Duodenal mucosa (tissue), 2 donors: ENCODE data around the gene SLC16A11.

ENCODE experiments used
- H3K27ac ChIP-seq: one replicate; pipeline ENCODE4 v1.7.0; 2013; ENCODE audit warnings: low read depth, low read length
- H3K27me3 ChIP-seq, 2 donors: one replicate each; pipeline ENCODE4 v1.7.0; 2013; ENCODE audit warnings: low read length in 2 of 2, control low read depth in 1 of 2; ENCODE audit not compliant: insufficient read depth in 2 of 2, control insufficient read depth in 1 of 2
- H3K36me3 ChIP-seq, 2 donors: one replicate each; pipeline ENCODE4 v1.7.0; 2013; ENCODE audit warnings: low read length in 2 of 2, control low read depth in 1 of 2; ENCODE audit not compliant: insufficient read depth in 2 of 2, control insufficient read depth in 1 of 2
- H3K4me1 ChIP-seq, 2 donors: one replicate each; pipeline ENCODE4 v1.7.0; 2013; ENCODE audit warnings: low read length in 2 of 2, control low read depth in 1 of 2; ENCODE audit not compliant: insufficient read depth in 2 of 2, control insufficient read depth in 1 of 2
- H3K4me3 ChIP-seq, 2 donors: one replicate each; pipeline ENCODE4 v1.7.0; 2013; ENCODE audit warnings: low read length in 2 of 2, low read depth in 1 of 2
- H3K9ac ChIP-seq, 2 donors: one replicate each; pipeline ENCODE4 v1.7.0; 2013; ENCODE audit warnings: low read length in 2 of 2, low read depth in 1 of 2
- H3K9me3 ChIP-seq, 2 donors: one replicate each; pipeline ENCODE4 v1.7.0; 2013; ENCODE audit warnings: low read length in 2 of 2, control low read depth in 1 of 2; ENCODE audit not compliant: control insufficient read depth in 1 of 2

The SLC16A11 gene

DNA sequence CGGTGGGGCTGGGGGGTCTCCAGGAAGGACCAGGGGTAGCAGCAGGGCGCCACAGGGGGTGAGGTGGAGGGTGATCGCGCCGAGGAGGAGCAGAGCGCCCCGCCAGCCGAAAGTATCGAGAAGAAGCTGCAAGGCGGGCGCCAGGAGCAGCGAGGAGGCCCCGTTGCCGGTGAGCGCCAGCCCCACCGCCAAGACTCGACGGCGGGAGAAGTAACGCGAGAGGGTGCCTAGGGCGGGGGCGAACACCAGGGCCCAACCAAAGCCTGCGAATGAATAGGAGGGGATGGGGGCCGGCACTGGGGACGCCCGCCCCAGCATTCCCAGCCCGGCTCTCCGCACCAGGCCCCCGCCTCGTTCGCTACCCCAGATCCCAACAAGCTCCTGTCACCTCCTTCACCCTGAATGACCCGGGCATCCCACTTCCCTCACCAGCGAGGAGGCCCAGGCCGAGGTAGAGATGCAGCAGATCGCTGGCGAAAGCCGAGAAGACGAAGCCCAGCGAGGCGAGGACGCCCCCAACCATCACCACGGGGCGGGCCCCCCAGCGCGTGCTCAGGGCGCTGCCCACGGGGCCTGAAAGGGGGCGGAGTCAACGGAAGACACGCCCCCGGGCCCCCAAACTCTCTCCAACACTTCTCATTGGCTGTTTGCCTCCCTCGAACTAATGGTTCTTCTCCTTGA lies 1.3 kb downstream of the SLC16A11 start:
- Histone ChIP-seq H3K9ac (peak overlapping the region; percentile 12 to 42), H3K9me3 (no peaks in the 10 kb centered on the region), H3K4me3 (peak overlapping the region; percentile 59 to 60), H3K27ac (no peak overlapping the region), H3K27me3 (peaks cover 0 to 13% of the 10 kb centered on the region in 2 donors), H3K4me1 (peaks cover 45 to 65% of the 10 kb centered on the region in 2 donors), H3K36me3 (no peaks in the 10 kb centered on the region)

GRCh38 chr17:7041607-7042500 lies 2.0 kb downstream of the SLC16A11 start:
- H3K9ac ChIP-seq, result no peak overlapping the region
- H3K36me3 ChIP-seq, result no peaks in the 10 kb centered on the region
- no peak overlapping the region for H3K27ac ChIP-seq
- H3K4me3 ChIP-seq, result peak overlapping the region; percentile 59 to 60
- H3K4me1 ChIP-seq, result peaks cover 44 to 62% of the 10 kb centered on the region in 2 donors
- H3K27me3 ChIP-seq, result peaks cover 0 to 13% of the 10 kb centered on the region in 2 donors
- no peaks in the 10 kb centered on the region for H3K9me3 ChIP-seq

DNA sequence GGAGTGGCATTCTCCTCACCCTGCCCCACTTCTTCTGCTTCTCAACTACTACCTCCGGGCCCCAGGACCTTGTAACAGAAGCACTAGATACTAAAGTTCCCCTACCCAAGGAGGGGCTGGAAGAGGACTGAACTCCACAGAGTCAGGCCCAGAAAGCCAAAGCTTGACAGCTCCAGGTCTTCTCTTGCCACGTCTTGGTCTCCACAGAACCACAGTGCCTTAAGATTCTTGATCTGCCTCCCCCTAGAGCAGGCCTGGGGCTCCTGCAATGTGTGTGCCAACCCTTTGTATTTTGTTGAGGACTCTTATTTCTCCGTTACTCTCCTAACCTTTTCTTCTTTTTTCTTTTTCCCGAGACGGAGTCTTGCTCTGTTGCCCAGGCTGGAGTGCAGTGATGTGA lies 4.1 kb downstream of the SLC16A11 start:
- Histone ChIP-seq H3K27ac (no peak overlapping the region), H3K9ac (no peak overlapping the region), H3K4me1 (peaks cover 36 to 57% of the 10 kb centered on the region in 2 donors), H3K27me3 (peaks cover 0 to 13% of the 10 kb centered on the region in 2 donors), H3K36me3 (no peaks in the 10 kb centered on the region), H3K4me3 (no peak overlapping the region), H3K9me3 (no peaks in the 10 kb centered on the region)

DNA sequence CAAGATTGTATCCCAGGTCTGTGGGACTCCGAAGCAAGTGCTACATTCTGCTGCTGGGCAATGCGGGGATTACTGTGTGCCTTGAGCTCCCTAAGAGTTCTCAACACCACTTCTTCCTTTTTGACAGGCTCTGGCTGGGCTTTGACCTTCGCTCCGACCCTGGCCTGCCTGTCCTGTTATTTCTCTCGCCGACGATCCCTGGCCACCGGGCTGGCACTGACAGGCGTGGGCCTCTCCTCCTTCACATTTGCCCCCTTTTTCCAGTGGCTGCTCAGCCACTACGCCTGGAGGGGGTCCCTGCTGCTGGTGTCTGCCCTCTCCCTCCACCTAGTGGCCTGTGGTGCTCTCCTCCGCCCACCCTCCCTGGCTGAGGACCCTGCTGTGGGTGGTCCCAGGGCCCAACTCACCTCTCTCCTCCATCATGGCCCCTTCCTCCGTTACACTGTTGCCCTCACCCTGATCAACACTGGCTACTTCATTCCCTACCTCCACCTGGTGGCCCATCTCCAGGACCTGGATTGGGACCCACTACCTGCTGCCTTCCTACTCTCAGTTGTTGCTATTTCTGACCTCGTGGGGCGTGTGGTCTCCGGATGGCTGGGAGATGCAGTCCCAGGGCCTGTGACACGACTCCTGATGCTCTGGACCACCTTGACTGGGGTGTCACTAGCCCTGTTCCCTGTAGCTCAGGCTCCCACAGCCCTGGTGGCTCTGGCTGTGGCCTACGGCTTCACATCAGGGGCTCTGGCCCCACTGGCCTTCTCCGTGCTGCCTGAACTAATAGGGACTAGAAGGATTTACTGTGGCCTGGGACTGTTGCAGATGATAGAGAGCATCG lies 5.6 kb downstream of the SLC16A11 start:
- Histone ChIP-seq H3K27ac (peak overlapping the region; percentile 46), H3K27me3 (peaks cover 0 to 7% of the 10 kb centered on the region in 2 donors), H3K4me1 (peaks cover 32 to 48% of the 10 kb centered on the region in 2 donors), H3K4me3 (peak overlapping the region in 1 of 2 donors; percentile 40), H3K36me3 (no peaks in the 10 kb centered on the region), H3K9ac (peak overlapping the region in 1 of 2 donors; percentile 60), H3K9me3 (no peaks in the 10 kb centered on the region)

- Histone ChIP-seq H3K27me3 (no peaks in the 10 kb centered on the region), H3K27ac (peak within 1 kb of the TSS; percentile 65), H3K4me1 (peaks cover 25 to 37% of the 10 kb centered on the region in 2 donors), H3K9me3 (no peaks in the 10 kb centered on the region), H3K9ac (peak within 1 kb of the TSS; percentile 74 to 90), H3K4me3 (peak within 1 kb of the TSS; percentile 77 to 90), H3K36me3 (no peaks in the 10 kb centered on the region)
These were observed 8.1 kb downstream of the SLC16A11 start, which contains the start of gene SLC16A13 for GRCh38 chr17:7035591-7036368. SLC16A13 (plus strand) TSS chr17:7036015; CDS start chr17:7036383, 368 bp downstream.

DNA sequence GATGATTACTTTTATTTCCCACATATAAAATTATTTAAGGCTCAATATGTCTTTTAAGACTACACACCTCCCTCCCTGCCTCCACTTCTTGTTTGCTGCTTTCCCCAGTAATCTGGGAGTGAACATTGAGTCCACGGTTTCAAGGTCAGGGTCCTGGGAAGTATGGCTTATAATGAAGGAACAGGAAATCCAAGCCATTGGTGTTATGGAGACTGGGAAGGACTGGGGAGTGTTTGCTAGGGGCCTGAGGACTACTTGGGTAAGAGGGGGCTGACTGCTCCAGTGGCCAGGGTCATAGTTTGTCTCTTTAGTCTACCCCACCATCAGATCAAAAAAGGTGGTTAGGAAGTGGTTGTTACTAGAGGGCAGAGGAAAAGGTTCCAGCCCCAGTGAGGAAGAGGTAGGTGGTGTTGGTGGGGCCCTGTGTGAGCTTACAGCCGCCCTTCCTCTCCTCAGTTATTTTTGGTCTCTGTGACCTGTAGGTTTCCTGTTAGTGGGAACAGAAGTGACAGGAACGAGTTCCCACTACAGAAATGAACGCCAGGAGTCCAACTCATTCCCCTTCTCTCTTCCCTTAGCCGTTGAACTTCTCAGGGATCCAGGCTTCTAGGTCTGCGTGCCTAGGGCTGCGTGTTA lies 8.8 kb downstream of the SLC16A11 start:
- Histone ChIP-seq H3K36me3 (no peaks in the 10 kb centered on the region), H3K27ac (peak overlapping the region; percentile 65), H3K4me3 (peak overlapping the region; percentile 77 to 90), H3K27me3 (no peaks in the 10 kb centered on the region), H3K9ac (peak overlapping the region; percentile 61 to 74), H3K4me1 (peaks cover 25 to 37% of the 10 kb centered on the region in 2 donors), H3K9me3 (no peaks in the 10 kb centered on the region)

- H3K36me3 ChIP-seq, result no peaks in the 10 kb centered on the region
- H3K27ac ChIP-seq, result no peak overlapping the region
- no peaks in the 10 kb centered on the region for H3K9me3 ChIP-seq
- no peak overlapping the region for H3K9ac ChIP-seq
- no peak overlapping the region for H3K4me3 ChIP-seq
- peaks cover 0 to 3% of the 10 kb centered on the region in 2 donors for H3K4me1 ChIP-seq
- H3K27me3 ChIP-seq, result no peaks in the 10 kb centered on the region
These were observed 14.2 kb downstream of the SLC16A11 start for GRCh38 chr17:7029659-7030058.

- H3K4me3 ChIP-seq, result no peak overlapping the region
- H3K27me3 ChIP-seq, result no peaks in the 10 kb centered on the region
- no peaks in the 10 kb centered on the region for H3K9me3 ChIP-seq
- peaks cover 0 to 3% of the 10 kb centered on the region in 2 donors for H3K4me1 ChIP-seq
- H3K9ac ChIP-seq, result no peak overlapping the region
- no peak overlapping the region for H3K27ac ChIP-seq
- H3K36me3 ChIP-seq, result no peaks in the 10 kb centered on the region
These were observed 14.8 kb downstream of the SLC16A11 start for GRCh38 chr17:7029096-7029495.

DNA sequence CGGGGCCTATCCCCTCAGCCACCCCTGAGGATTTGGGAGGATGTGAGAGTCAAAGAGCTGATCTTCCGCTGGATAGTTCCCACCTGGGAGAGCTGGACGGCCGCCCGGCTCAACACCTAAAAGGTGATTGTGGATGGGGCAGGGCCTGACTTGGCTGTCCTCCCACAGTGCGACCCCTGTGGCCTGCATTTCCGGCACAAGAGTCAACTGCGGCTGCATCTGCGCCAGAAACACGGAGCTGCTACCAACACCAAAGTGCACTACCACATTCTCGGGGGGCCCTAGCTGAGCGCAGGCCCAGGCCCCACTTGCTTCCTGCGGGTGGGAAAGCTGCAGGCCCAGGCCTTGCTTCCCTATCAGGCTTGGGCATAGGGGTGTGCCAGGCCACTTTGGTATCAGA lies 16.6 kb downstream of the SLC16A11 start:
- no peaks in the 10 kb centered on the region for H3K9me3 ChIP-seq
- no peaks in the 10 kb centered on the region for H3K36me3 ChIP-seq
- H3K4me3 ChIP-seq, result no peak overlapping the region
- H3K27me3 ChIP-seq, result no peaks in the 10 kb centered on the region
- H3K4me1 ChIP-seq, result peaks cover 5 to 13% of the 10 kb centered on the region in 2 donors
- H3K9ac ChIP-seq, result no peak overlapping the region
- H3K27ac ChIP-seq, result no peak overlapping the region
